ENCODE results near the gene ABCA1.
"Not testable (repeated sequence)": the region's sequence is repeated elsewhere in the genome, so short reads cannot be mapped to it uniquely, and the experiment has no call there.

Gene ABCA1

DNA sequence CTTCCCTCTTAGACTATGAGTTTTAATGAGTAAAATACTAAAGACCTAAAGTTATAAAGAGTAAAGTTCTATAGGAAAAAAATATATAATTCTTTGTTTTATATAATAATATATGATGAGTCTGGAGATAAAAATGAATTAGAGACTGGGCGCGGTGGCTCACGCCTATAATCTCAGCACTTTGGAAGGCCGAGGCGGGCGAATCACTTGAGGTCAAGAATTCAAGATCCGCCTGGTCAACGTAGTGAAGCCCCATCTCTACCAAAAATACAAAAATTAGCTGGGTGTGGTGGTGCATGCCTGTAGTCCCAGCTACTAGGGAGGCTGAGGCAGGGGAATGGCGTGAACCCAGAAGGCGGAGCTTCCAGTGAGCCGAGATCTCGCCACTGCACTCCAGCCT is 158.9 kb downstream of the ABCA1 start:
- not testable (repeated sequence) for H3K27ac ChIP-seq (ENCODE audit: low read length); H3K9me3 ChIP-seq (ENCODE audit: insufficient read depth, low read depth, low read length); H3K9ac ChIP-seq (ENCODE audit: low read depth, low read length); H3K4me3 ChIP-seq (ENCODE audit: low read length); H3K4me1 ChIP-seq (ENCODE audit: insufficient read depth, low read length); H3K27me3 ChIP-seq (ENCODE audit: insufficient read depth, low read length); H3K36me3 ChIP-seq (ENCODE audit: insufficient read depth, low read depth, low read length)

DNA sequence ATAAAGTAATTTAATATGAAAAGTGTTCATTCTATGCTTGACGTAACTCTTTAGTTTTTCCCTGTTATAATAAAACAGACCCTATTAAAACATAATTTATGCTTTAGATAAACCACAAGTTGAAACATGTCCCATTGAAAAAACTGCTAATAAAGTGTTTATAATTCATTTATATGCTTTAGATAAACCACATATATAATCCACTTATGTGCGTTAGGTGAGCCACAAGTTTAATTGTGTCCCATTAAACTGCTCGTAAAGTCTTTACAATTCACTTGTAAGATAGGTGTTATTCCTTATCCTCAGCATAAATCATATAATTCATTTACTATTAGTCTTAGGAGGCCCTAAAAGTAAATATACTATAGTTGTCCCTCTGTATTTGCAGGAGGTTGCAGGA is 160.4 kb downstream of the ABCA1 start:
- H3K36me3 ChIP-seq (ENCODE audit: insufficient read depth, low read depth, low read length): no peaks in the 10 kb centered on the region
- H3K9ac ChIP-seq (ENCODE audit: low read depth, low read length): no peak overlapping the region
- no peak overlapping the region for H3K27ac ChIP-seq (ENCODE audit: low read length)

DNA sequence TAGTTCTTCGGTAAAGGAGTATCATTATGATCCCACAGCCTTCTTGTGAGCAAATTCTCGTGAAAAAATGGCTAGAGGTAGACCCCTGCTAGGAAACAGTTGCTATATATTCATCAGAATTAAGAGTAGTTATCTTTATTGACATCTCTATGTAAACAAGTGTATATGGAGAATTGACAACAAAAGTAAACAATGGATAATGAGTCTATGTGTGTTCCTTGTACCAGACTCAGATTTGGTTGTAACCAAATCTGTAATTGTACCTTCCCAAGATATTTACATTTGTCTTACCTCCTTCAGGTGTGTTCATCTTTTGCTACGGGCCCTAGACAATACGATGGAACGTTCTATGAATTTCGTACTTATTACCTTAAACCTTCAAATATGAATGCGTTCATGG is 161.9 kb downstream of the ABCA1 start:
- no peaks in the 10 kb centered on the region for H3K9me3 ChIP-seq (ENCODE audit: insufficient read depth, low read depth, low read length)
- H3K27ac ChIP-seq (ENCODE audit: low read length): no peak overlapping the region
- H3K4me3 ChIP-seq (ENCODE audit: low read length): no peak overlapping the region
- no peak overlapping the region for H3K9ac ChIP-seq (ENCODE audit: low read depth, low read length)
- peaks cover 19% of the 10 kb centered on the region for H3K27me3 ChIP-seq (ENCODE audit: insufficient read depth, low read length)
- H3K36me3 ChIP-seq (ENCODE audit: insufficient read depth, low read depth, low read length): no peaks in the 10 kb centered on the region
- H3K4me1 ChIP-seq (ENCODE audit: insufficient read depth, low read length): no peaks in the 10 kb centered on the region

More for the DNA sequence above, 160.4 kb downstream of the ABCA1 start:
- no peaks in the 10 kb centered on the region for H3K4me1 ChIP-seq (ENCODE audit: insufficient read depth, low read length)
- no peak overlapping the region for H3K4me3 ChIP-seq (ENCODE audit: low read length)
- H3K9me3 ChIP-seq (ENCODE audit: insufficient read depth, low read depth, low read length): no peaks in the 10 kb centered on the region
- H3K27me3 ChIP-seq (ENCODE audit: insufficient read depth, low read length): peaks cover 19% of the 10 kb centered on the region

DNA sequence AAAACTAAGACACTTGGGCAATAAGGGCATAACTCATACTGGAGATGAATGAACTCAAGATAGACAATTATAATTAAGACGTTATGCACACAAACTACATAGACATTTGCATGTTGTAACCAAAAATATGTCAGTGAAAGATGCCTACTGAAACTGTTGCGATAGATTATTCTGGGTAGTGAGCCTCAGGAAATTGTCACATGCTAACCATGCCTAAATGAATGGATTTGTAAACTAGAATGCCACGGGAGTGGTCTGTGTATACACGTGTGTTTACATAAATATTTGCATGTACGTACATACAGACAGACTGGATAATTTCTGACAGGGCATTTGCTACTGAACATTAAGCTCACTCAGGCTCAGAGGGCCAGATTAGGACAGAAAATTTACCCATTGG is 162.8 kb downstream of the ABCA1 start:
- Histone ChIP-seq H3K27ac (ENCODE audit: low read length) (no peak overlapping the region), H3K27me3 (ENCODE audit: insufficient read depth, low read length) (peaks cover 19% of the 10 kb centered on the region), H3K4me1 (ENCODE audit: insufficient read depth, low read length) (no peaks in the 10 kb centered on the region), H3K9ac (ENCODE audit: low read depth, low read length) (no peak overlapping the region), H3K9me3 (ENCODE audit: insufficient read depth, low read depth, low read length) (no peaks in the 10 kb centered on the region), H3K36me3 (ENCODE audit: insufficient read depth, low read depth, low read length) (no peaks in the 10 kb centered on the region), H3K4me3 (ENCODE audit: low read length) (0 out of 2 replicates have a peak overlapping the region, but pooled peaks have one; percentile 81)

DNA sequence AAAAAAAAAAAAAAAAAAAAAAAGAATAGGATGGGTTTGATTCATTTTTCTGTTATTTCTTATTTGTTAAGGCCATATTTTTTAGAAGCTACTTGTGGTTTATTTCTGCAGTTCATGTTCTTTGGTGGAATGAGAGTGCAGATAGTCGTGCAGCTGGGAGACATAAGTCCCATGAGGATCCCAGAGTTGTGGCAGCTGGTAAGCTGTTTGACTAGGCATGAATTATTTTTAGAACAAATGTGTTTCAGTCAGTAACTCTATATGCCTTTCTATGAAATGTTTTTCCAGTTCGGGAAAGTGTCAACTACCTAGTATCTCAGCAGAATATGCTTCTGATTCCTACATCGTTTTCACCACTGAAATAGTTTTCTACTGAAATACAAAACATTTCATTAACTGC is 169.0 kb downstream of the ABCA1 start:
- Histone ChIP-seq H3K9ac (ENCODE audit: low read depth, low read length) (no peak overlapping the region), H3K9me3 (ENCODE audit: insufficient read depth, low read depth, low read length) (no peaks in the 10 kb centered on the region), H3K27me3 (ENCODE audit: insufficient read depth, low read length) (peaks cover 10% of the 10 kb centered on the region), H3K4me3 (ENCODE audit: low read length) (no peak overlapping the region), H3K27ac (ENCODE audit: low read length) (no peak overlapping the region), H3K36me3 (ENCODE audit: insufficient read depth, low read depth, low read length) (no peaks in the 10 kb centered on the region), H3K4me1 (ENCODE audit: insufficient read depth, low read length) (no peaks in the 10 kb centered on the region)

DNA sequence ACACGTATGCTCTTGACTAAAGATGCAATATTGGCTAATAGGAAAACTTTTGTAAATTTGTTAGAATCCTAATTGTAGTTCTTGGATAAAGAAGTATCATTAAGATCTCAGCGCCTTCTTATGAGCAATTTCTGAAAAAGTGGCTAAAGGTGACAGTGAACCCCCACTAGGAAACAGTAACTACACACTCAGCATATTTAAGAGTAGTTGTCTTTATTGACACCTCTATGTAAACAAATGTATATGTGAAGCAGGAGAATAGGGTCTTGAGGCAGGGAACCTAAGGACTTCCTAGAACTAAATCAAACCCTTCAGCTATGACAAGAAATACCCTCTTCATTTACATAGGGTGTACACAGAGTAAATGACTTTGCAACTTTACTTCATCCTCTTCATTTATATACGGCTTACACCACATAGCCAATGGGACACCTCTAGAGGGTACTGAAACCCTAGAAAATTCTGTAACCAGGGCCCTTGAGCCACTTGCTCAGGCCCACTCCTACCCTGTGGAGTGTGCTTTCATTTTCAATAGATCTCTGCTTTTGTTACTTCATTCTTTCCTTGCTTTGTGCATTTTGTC is 177.7 kb downstream of the ABCA1 start:
- Histone ChIP-seq H3K4me3 (ENCODE audit: low read length) (no peak overlapping the region), H3K36me3 (ENCODE audit: insufficient read depth, low read depth, low read length) (peaks cover 7% of the 10 kb centered on the region; the same call in 1 of the 2 replicates), H3K27ac (ENCODE audit: low read length) (no peak overlapping the region), H3K27me3 (ENCODE audit: insufficient read depth, low read length) (no peaks in the 10 kb centered on the region), H3K4me1 (ENCODE audit: insufficient read depth, low read length) (no peaks in the 10 kb centered on the region), H3K9ac (ENCODE audit: low read depth, low read length) (no peak overlapping the region), H3K9me3 (ENCODE audit: insufficient read depth, low read depth, low read length) (no peaks in the 10 kb centered on the region)

DNA sequence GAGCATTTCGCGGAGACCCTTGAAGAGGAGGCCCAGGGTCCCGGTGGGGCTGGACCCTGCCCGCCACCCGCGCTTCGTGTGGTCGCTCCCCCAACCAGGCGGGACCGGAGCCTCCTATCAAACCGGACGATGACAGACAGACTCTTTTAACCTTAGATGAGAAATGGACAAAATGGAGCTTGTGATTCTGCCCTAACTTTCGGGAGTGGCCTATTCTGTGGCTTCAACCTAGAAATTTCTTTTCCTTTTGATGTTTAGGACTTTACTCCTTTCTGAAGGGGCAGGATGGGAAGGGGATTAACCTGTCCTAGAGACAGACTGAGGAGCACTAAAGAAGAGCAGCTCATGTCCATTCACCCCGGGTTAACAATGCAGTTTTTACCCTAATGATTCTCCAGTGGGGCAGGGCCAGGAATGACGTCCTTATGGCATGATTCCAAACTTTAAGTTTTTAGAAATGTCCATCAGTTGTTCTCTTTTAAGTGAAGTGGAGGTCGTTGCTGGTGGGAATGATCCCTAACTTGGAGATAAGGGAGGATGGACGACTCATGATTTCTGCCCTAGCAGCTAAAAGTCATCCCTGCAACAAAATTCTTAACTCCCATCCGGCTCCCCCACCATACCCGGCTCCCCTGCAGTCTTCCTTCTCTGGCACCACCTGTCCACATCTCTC is 179.5 kb downstream of the ABCA1 start:
- Histone ChIP-seq H3K4me1 (ENCODE audit: insufficient read depth, low read length) (no peaks in the 10 kb centered on the region), H3K36me3 (ENCODE audit: insufficient read depth, low read depth, low read length) (peaks cover 7% of the 10 kb centered on the region; the same call in 1 of the 2 replicates), H3K9ac (ENCODE audit: low read depth, low read length) (peak overlapping the region; percentile 76; the same call in 1 of the 2 replicates), H3K27me3 (ENCODE audit: insufficient read depth, low read length) (no peaks in the 10 kb centered on the region), H3K4me3 (ENCODE audit: low read length) (peak overlapping the region; percentile 96), H3K9me3 (ENCODE audit: insufficient read depth, low read depth, low read length) (no peaks in the 10 kb centered on the region), H3K27ac (ENCODE audit: low read length) (no peak overlapping the region)

DNA sequence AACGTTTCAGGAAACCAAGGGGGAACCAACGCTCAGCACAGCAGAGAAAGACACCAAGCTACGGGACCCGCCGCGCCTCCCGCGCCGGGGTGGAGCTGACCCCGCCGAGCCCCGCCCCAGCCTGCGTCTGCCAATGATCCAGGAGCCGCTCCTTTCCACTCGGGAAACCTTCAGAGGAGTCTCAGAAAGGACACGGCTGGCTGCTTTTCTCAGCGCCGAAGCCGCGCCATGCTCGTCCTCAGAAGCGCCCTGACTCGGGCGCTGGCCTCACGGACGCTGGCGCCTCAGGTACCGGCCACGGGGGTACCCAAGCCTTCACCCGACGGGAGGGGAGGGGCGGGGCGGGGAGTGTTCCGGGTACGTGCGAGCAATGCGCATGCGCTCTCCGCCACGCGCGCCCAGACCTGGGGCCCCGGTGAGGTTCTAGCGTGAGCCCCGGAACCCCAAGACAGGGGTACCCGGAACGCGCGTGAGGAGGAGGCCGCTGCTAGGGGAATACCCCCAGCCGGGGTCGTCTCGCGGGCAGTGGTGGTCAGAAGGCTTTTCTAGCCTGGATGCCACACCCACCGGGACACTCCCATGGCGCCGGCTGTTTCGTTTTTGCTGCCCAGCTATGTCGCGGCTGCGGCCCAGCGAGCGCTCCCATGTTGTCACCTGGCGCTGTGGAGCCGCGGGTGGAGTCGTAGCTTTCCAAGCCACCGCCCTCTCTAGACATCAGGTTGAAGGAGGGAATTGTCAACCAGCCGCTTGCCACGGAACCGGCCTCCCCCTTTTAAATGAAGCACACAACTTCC is 180.2 kb downstream of the ABCA1 start, which contains the start of gene NIPSNAP3A:
Gene NIPSNAP3A, plus strand, starts transcription at position 119 of the 794 bp plus-strand sequence. Its CDS starts 110 bp downstream, at position 229.
- H3K9ac ChIP-seq (ENCODE audit: low read depth, low read length): peak within 1 kb of the TSS; percentile 76; the same call in 1 of the 2 replicates
- no peaks in the 10 kb centered on the region for H3K4me1 ChIP-seq (ENCODE audit: insufficient read depth, low read length)
- no peaks in the 10 kb centered on the region for H3K9me3 ChIP-seq (ENCODE audit: insufficient read depth, low read depth, low read length)
- peaks cover 4% of the 10 kb centered on the region; the same call in 1 of the 2 replicates for H3K36me3 ChIP-seq (ENCODE audit: insufficient read depth, low read depth, low read length)
- H3K27ac ChIP-seq (ENCODE audit: low read length): no peak within 1 kb of the TSS
- H3K4me3 ChIP-seq (ENCODE audit: low read length): peak within 1 kb of the TSS; percentile 96
- no peaks in the 10 kb centered on the region for H3K27me3 ChIP-seq (ENCODE audit: insufficient read depth, low read length)

DNA sequence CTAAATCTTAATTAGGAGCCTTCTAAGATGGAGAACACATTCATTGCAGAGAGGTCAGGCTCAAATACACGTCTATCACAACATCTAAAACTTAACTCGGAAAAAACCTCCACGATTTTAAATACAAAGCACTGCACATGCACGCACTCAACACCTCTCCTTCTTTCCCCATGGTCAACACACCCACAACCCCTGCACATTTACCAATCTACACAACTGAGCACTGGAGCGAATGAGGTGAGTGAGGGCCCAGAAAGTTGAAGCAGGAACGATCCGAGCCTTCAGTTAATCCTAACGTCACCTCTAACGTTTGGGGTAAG is 180.8 kb downstream of the ABCA1 start:
- Histone ChIP-seq H3K27ac (ENCODE audit: low read length) (no peak overlapping the region), H3K4me1 (ENCODE audit: insufficient read depth, low read length) (no peaks in the 10 kb centered on the region)

DNA sequence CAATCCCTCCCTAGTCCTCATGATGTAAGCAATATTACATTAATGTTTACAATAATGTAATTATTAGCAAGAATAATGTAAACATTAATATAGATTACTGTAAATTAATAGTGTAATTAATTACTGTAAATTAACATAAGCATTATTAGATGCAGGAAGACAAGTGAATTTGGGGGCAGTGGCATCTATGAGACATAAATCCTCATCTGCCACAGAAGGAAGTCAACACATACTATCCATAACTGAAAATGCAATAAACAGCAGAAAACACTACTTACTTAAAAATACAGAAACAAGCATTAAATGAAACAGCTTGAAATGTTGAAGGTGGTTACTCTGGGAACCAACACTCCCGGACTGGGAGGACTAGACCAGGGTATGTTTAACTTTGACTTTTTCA is 181.2 kb downstream of the ABCA1 start:
- 0 out of 2 replicates have a peak, but pooled peaks cover 3% of the 10 kb centered on the region for H3K36me3 ChIP-seq (ENCODE audit: insufficient read depth, low read depth, low read length)
- peak overlapping the region; percentile 76; the same call in 1 of the 2 replicates for H3K9ac ChIP-seq (ENCODE audit: low read depth, low read length)
- H3K27ac ChIP-seq (ENCODE audit: low read length): no peak overlapping the region
- H3K27me3 ChIP-seq (ENCODE audit: insufficient read depth, low read length): no peaks in the 10 kb centered on the region
- peak overlapping the region; percentile 96 for H3K4me3 ChIP-seq (ENCODE audit: low read length)
- no peaks in the 10 kb centered on the region for H3K4me1 ChIP-seq (ENCODE audit: insufficient read depth, low read length)
- no peaks in the 10 kb centered on the region for H3K9me3 ChIP-seq (ENCODE audit: insufficient read depth, low read depth, low read length)

More for the DNA sequence above, 180.8 kb downstream of the ABCA1 start:
- Histone ChIP-seq H3K4me3 (ENCODE audit: low read length) (peak overlapping the region; percentile 96), H3K27me3 (ENCODE audit: insufficient read depth, low read length) (no peaks in the 10 kb centered on the region), H3K9me3 (ENCODE audit: insufficient read depth, low read depth, low read length) (no peaks in the 10 kb centered on the region), H3K36me3 (ENCODE audit: insufficient read depth, low read depth, low read length) (0 out of 2 replicates have a peak, but pooled peaks cover 3% of the 10 kb centered on the region), H3K9ac (ENCODE audit: low read depth, low read length) (peak overlapping the region; percentile 76; the same call in 1 of the 2 replicates)

DNA sequence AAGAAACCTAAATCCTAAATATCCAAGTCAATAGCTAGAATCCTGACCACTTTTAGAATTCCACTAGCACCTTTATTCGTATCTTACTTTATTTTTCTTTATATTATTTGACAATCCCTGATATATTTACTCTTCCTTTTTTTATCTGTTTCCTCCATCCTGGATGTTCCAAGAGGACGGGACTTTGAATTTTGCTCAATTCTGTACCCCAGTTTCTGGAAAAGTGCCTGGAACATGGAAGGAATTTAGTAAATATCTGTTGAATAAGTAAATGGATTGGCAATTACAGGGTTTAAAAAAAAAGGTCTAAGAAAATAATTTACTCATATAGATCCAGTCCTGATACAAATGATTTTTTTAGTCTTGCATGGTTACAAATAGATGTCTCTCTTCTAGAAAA is 181.7 kb downstream of the ABCA1 start:
- Histone ChIP-seq H3K27ac (ENCODE audit: low read length) (no peak overlapping the region), H3K4me3 (ENCODE audit: low read length) (no peak overlapping the region), H3K9me3 (ENCODE audit: insufficient read depth, low read depth, low read length) (no peaks in the 10 kb centered on the region), H3K27me3 (ENCODE audit: insufficient read depth, low read length) (no peaks in the 10 kb centered on the region), H3K36me3 (ENCODE audit: insufficient read depth, low read depth, low read length) (no peaks in the 10 kb centered on the region), H3K9ac (ENCODE audit: low read depth, low read length) (no peak overlapping the region), H3K4me1 (ENCODE audit: insufficient read depth, low read length) (no peaks in the 10 kb centered on the region)

All from iPS-20b (cell line).